Activated naive CD4-positive, alpha-beta T cell treated with anti-CD3 and anti-CD28 coated beads, Interleukin-2, amount 50 U/mL, for 72 hours (primary cell): ENCODE data around the gene GSDMA. TPM values are rescaled to one million over a fixed set of nuclear protein-coding genes. Genes with fewer than 3 reads are reported as not detected.
"Not testable (repeated sequence)": the region's sequence is repeated elsewhere in the genome, so short reads cannot be mapped to it uniquely, and the experiment has no call there.

ENCODE experiments used
- ATAC-seq, 2 donors: fragments of 150-1000 bp; cut with Tn5 transposase; 2 replicates each; pipeline ENCODE4 v1.10.0; 2021; ENCODE audit warnings: mild to moderate bottlenecking in 2 of 2, moderate library complexity in 2 of 2
- DNase-seq, 2 donors: peaks; one replicate each; pipeline ENCODE4 v3.0.0; 2021 to 2022; ENCODE audit warnings: low spot score in 2 of 2
- H3K27ac Mint-ChIP-seq, 2 donors: one replicate each; pipeline ENCODE4 v1.8.0; 2022; ENCODE audit warnings: mild to moderate bottlenecking in 2 of 2, mixed read lengths in 2 of 2
- H3K36me3 Mint-ChIP-seq, 2 donors: one replicate each; pipeline ENCODE4 v1.8.0; 2022; ENCODE audit warnings: mixed read lengths in 2 of 2
- H3K9me3 Mint-ChIP-seq, 2 donors: one replicate each; pipeline ENCODE4 v1.8.0; 2022; ENCODE audit warnings: mixed read lengths in 2 of 2
- total RNA-seq, 2 donors: library from RNA; stranded (reverse); gene quantifications; one replicate each; pipeline ENCODE4 v1.2.3, GENCODE V29; 2022

GSDMA gene
- total RNA-seq, 2 donors from 2014 or later, result 0.50 to 1.1 TPM

- H3K36me3 Mint-ChIP-seq, result no peaks in the 10 kb centered on the region
- no peak for ATAC-seq
- peak overlapping the region in 1 of 2 donors; percentile 31 for H3K27ac Mint-ChIP-seq
Measured at GRCh38 chr17:39946551-39947330, 16.1 kb upstream of the GSDMA start.

GRCh38 chr17:39948489-39948828, 14.3 kb upstream of the GSDMA start:
- H3K36me3 Mint-ChIP-seq, DNase-seq, H3K9me3 Mint-ChIP-seq, ATAC-seq, H3K27ac Mint-ChIP-seq: not testable (repeated sequence)

More at GRCh38 chr17:39946551-39947330, 16.1 kb upstream of the GSDMA start:
- DNase-seq, result no peak
- H3K9me3 Mint-ChIP-seq, result no peaks in the 10 kb centered on the region

GRCh38 chr17:39949028-39949427, 13.8 kb upstream of the GSDMA start:
- Mint-ChIP-seq H3K36me3 (no peaks in the 10 kb centered on the region), H3K9me3 (no peaks in the 10 kb centered on the region), H3K27ac (no peak overlapping the region)
- no peak for DNase-seq
- no peak for ATAC-seq

GRCh38 chr17:39950871-39951348, 11.9 kb upstream of the GSDMA start:
- no peak for DNase-seq
- no peak for ATAC-seq
- H3K27ac Mint-ChIP-seq, result no peak overlapping the region
- no peaks in the 10 kb centered on the region for H3K36me3 Mint-ChIP-seq
- H3K9me3 Mint-ChIP-seq, result no peaks in the 10 kb centered on the region

GRCh38 chr17:39951924-39952679, 10.7 kb upstream of the GSDMA start:
- no peak for ATAC-seq
- Mint-ChIP-seq H3K27ac (no peak overlapping the region), H3K9me3 (no peaks in the 10 kb centered on the region)

GRCh38 chr17:39952680-39953470, 9.9 kb upstream of the GSDMA start:
- H3K36me3 Mint-ChIP-seq, result no peaks in the 10 kb centered on the region
- ATAC-seq (peak; percentile 87), DNase-seq (peak; percentile 83 to 88)

More at GRCh38 chr17:39951924-39952679, 10.7 kb upstream of the GSDMA start:
- H3K36me3 Mint-ChIP-seq, result no peaks in the 10 kb centered on the region
- DNase-seq, result peak in 1 of 2 donors; percentile 59

GRCh38 chr17:39953471-39953888, 9.3 kb upstream of the GSDMA start:
- Mint-ChIP-seq H3K27ac (peak overlapping the region; percentile 63 to 84), H3K9me3 (no peaks in the 10 kb centered on the region), H3K36me3 (no peaks in the 10 kb centered on the region)
- DNase-seq, result no peak
- no peak for ATAC-seq

More at GRCh38 chr17:39952680-39953470, 9.9 kb upstream of the GSDMA start:
- Mint-ChIP-seq H3K9me3 (no peaks in the 10 kb centered on the region), H3K27ac (peak overlapping the region; percentile 63 to 84)

- H3K36me3 Mint-ChIP-seq, result no peaks in the 10 kb centered on the region
- no peak for ATAC-seq
- H3K27ac Mint-ChIP-seq, result no peak overlapping the region
Measured at GRCh38 chr17:39954876-39955275, 7.9 kb upstream of the GSDMA start.

GRCh38 chr17:39955726-39956225, 7.0 kb upstream of the GSDMA start:
- no peaks in the 10 kb centered on the region for H3K9me3 Mint-ChIP-seq
- H3K27ac Mint-ChIP-seq, result peak overlapping the region in 1 of 2 donors; percentile 3
- H3K36me3 Mint-ChIP-seq, result no peaks in the 10 kb centered on the region
- DNase-seq, result no peak
- no peak for ATAC-seq

More at GRCh38 chr17:39954876-39955275, 7.9 kb upstream of the GSDMA start:
- DNase-seq, result no peak
- H3K9me3 Mint-ChIP-seq, result no peaks in the 10 kb centered on the region

- no peak overlapping the region for H3K27ac Mint-ChIP-seq
- no peaks in the 10 kb centered on the region for H3K36me3 Mint-ChIP-seq
- H3K9me3 Mint-ChIP-seq, result no peaks in the 10 kb centered on the region
- ATAC-seq (no peak), DNase-seq (no peak)
Measured at GRCh38 chr17:39960524-39961041, 2.2 kb upstream of the GSDMA start.

- ATAC-seq (peak; percentile 48 to 61), DNase-seq (no peak)
- Mint-ChIP-seq H3K27ac (peak overlapping the region in 1 of 2 donors; percentile 31), H3K36me3 (no peaks in the 10 kb centered on the region), H3K9me3 (no peaks in the 10 kb centered on the region)
Measured at GRCh38 chr17:39963829-39964228, 1.0 kb downstream of the GSDMA start.

- ATAC-seq (no peak), DNase-seq (no peak)
- Mint-ChIP-seq H3K36me3 (no peaks in the 10 kb centered on the region), H3K9me3 (no peaks in the 10 kb centered on the region), H3K27ac (no peak overlapping the region)
Measured at GRCh38 chr17:39965017-39965699, 2.4 kb downstream of the GSDMA start.

GRCh38 chr17:39966771-39967170, 4.0 kb downstream of the GSDMA start:
- Mint-ChIP-seq H3K9me3 (no peaks in the 10 kb centered on the region), H3K36me3 (no peaks in the 10 kb centered on the region), H3K27ac (no peak overlapping the region)
- no peak for ATAC-seq
- DNase-seq, result no peak

GRCh38 chr17:39968761-39969160, 6.0 kb downstream of the GSDMA start:
- DNase-seq (no peak), ATAC-seq (no peak)
- no peak overlapping the region for H3K27ac Mint-ChIP-seq
- no peaks in the 10 kb centered on the region for H3K36me3 Mint-ChIP-seq
- H3K9me3 Mint-ChIP-seq, result no peaks in the 10 kb centered on the region

GRCh38 chr17:39969375-39969774, 6.6 kb downstream of the GSDMA start:
- Mint-ChIP-seq H3K9me3 (no peaks in the 10 kb centered on the region), H3K27ac (no peak overlapping the region), H3K36me3 (no peaks in the 10 kb centered on the region)
- no peak for DNase-seq
- no peak for ATAC-seq

GRCh38 chr17:39970157-39970692, 7.4 kb downstream of the GSDMA start:
- peak overlapping the region in 1 of 2 donors; percentile 57 for H3K27ac Mint-ChIP-seq
- H3K36me3 Mint-ChIP-seq, result no peaks in the 10 kb centered on the region
- ATAC-seq (no peak), DNase-seq (no peak)
- no peaks in the 10 kb centered on the region for H3K9me3 Mint-ChIP-seq
